ENCODE measurements around the gene IBA57. TPM values are rescaled to one million over a fixed set of nuclear protein-coding genes. Genes with fewer than 3 reads are reported as not detected.
A peak's percentile ranks its signal among the peaks of the same experiment; 100 is the strongest.
"Not testable (repeated sequence)": the region's sequence is repeated elsewhere in the genome, so short reads cannot be mapped to it uniquely, and the experiment has no call there.

Gene IBA57
- total and polyA plus RNA-seq, 5 experiments from 2014 or later: 3.3 to 12.3 (median 4.2) TPM

DNA sequence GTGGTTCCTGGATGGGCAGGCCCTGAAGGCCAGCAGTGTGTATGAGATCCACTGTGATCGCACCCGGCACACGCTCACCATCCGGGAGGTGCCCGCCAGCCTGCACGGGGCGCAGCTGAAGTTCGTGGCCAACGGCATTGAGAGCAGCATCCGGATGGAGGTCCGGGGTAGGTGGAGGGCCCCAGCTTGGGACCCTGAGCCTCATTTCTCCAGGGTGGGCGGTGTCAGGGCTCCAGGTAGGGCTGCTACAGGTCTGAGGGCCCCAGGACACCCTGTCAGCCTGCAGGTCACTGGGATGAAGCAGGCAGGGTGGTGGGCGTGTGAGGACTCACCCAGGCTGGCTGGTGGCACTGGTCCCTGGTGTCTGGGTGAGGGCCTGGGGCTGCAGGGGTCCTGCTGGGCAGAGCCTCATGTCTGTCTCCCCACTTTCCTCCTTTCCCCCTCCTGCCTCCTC lies 50.1 kb downstream of the IBA57 start:
- peak overlapping the region in 4 of 10 donors; percentile 20 to 92 (median 66) for H3K27ac Mint-ChIP-seq
- ATAC-seq (no peak), DNase-seq (peak in 1 of 10 donors; percentile 16)
- H3K9me3 Mint-ChIP-seq: no peaks in the 10 kb centered on the region
- no peaks in the 10 kb centered on the region for H3K27me3 Mint-ChIP-seq
- H3K4me1 Mint-ChIP-seq: peaks cover 3 to 18% (median 10%) of the 10 kb centered on the region in 4 donors
- H3K36me3 Mint-ChIP-seq: peaks cover 0 to 33% (median 7%) of the 10 kb centered on the region in 3 donors
- peak overlapping the region in 5 of 10 donors; percentile 8 to 63 (median 18) for H3K4me3 Mint-ChIP-seq
- POLR2A ChIA-PET: interaction anchor here (2.0 to 2.2 kb wide), 2 partner anchors 85 to 241 kb away, joined by 6 to 7 read pairs; a partner anchor contains a TSS

DNA sequence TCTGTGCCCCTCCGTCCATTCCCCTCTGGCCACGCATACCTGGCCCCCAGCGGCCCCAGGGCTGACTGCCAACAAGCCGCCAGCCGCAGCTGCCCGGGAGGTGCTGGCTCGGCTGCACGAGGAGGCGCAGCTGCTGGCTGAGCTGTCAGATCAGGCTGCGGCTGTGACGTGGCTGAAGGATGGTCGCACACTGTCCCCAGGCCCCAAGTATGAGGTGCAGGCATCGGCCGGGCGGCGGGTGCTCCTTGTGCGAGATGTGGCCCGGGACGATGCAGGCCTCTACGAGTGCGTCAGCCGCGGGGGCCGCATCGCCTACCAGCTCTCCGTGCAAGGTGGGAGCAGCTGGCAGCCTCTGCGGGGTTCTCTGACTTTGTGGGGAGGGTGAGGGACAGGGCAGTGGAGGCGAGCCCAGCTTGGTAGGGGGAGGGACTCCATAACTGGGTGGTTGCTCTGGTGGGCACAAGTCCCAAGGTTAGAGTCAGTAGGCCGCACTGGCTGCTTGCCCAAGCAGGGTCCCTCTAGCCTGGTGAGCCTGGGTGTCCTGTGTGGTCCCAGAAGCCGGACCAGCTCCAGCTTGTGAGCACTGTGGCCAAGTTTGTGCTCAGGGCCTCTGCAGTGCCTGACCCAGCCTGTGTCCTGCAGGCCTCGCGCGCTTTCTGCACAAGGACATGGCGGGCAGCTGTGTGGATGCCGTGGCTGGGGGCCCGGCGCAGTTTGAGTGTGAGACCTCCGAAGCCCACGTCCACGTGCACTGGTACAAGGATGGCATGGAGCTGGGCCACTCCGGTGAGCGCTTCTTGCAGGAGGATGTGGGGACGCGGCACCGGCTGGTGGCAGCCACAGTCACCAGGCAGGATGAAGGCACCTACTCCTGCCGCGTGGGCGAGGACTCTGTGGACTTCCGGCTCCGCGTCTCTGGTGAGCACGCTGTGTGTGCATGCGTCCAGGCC lies 51.0 kb downstream of the IBA57 start:
- DNase-seq (peak in 1 of 10 donors; percentile 13), ATAC-seq (no peak)
- Mint-ChIP-seq H3K4me3 (peak overlapping the region in 1 of 10 donors; percentile 15), H3K4me1 (peaks cover 3 to 10% (median 7%) of the 10 kb centered on the region in 4 donors), H3K27me3 (no peaks in the 10 kb centered on the region), H3K27ac (peak overlapping the region in 2 of 10 donors; percentile 39 to 75), H3K9me3 (no peaks in the 10 kb centered on the region), H3K36me3 (peaks cover 0 to 41% (median 10%) of the 10 kb centered on the region in 3 donors)
- POLR2A ChIA-PET: no interaction called here

DNA sequence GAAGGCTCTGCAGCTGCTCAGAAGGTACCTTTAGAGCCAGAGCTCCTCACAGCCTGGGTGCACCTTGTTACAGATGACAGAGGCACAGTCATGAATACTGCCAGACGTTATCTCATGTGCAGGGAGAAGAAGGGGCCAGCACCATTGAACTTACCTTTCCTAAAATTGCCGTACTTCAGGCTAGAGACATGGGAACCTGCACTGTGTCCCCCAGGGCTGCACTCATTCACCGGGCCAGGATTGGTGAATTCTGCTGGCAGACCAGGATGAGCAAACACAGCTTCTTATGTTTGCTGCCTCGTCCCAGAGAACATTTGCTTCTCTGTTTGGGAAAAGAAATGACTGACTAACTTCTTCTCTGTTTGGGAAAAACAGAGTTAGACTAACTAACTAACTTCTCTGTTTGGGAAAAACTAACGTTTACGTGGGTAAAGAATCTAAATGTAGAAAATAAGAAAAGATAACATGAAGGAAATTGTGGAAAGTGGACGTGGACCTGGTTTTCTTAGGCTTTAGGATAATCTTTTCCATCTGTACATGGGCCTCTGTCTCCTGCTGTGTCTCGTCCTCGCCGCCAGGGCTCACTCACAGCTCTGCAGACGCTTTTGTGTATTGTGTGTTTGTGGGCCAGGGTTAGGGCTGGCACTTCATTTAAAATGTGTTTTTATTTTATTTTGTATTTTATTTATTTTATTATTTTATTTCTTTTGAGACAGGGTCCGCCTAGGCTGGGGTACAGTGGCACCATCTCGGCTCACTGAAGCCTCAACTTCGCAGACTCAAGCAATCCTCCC lies 52.1 kb downstream of the IBA57 start:
- no peak for ATAC-seq

DNA sequence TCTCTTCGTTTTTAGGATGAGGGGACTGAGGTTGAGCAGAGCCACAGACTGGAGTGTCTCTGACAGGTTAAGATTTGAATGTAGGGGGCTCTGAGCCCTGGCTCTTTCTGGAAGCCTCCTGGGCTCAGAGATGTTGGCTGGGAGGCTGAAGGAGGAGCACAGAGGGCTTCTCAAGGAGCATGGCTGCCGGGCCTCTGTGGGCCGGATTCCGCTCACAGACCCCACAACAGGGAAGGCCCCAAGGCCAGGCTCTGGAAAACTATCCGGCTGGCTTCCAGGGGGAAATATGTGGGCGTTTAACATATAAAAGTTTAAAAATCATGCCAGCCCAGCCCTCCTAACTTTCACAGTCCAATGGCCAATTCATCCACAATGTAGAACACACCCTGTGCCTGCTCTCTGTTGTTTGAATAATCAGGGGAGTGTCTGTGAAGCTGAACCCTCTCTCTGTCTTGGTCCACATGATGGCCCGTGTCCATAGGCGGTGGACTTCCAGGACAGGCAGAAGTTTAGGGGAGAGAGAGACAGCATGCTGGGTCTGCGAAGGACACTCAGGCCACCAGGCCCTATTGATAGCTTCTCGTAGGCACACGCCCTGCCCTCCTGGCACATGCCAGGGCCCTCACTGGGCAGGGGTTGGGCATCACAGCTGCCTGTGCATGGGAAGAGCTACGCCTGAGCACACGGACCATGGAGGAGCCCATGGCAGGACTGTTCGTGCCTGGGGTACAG lies 53.1 kb downstream of the IBA57 start:
- peak overlapping the region in 1 of 10 donors; percentile 36 for H3K4me3 Mint-ChIP-seq
- POLR2A ChIA-PET: no interaction called here
- peaks cover 0 to 60% (median 22%) of the 10 kb centered on the region in 3 donors for H3K36me3 Mint-ChIP-seq
- DNase-seq: no peak
- H3K27me3 Mint-ChIP-seq: no peaks in the 10 kb centered on the region
- no peak for ATAC-seq
- H3K27ac Mint-ChIP-seq: peak overlapping the region in 1 of 10 donors; percentile 36
- peaks cover 0 to 8% (median 0%) of the 10 kb centered on the region in 9 donors for H3K9me3 Mint-ChIP-seq
- H3K4me1 Mint-ChIP-seq: peaks cover 1 to 10% (median 5%) of the 10 kb centered on the region in 4 donors

More for the DNA sequence above, 52.1 kb downstream of the IBA57 start:
- Mint-ChIP-seq H3K36me3 (peaks cover 0 to 51% (median 14%) of the 10 kb centered on the region in 3 donors), H3K9me3 (peaks cover 0 to 3% (median 0%) of the 10 kb centered on the region in 9 donors), H3K27ac (peak overlapping the region in 2 of 10 donors; percentile 10 to 21), H3K4me1 (peaks cover 3 to 10% (median 7%) of the 10 kb centered on the region in 4 donors), H3K4me3 (no peak overlapping the region), H3K27me3 (no peaks in the 10 kb centered on the region)
- POLR2A ChIA-PET: no interaction called here
- no peak for DNase-seq

DNA sequence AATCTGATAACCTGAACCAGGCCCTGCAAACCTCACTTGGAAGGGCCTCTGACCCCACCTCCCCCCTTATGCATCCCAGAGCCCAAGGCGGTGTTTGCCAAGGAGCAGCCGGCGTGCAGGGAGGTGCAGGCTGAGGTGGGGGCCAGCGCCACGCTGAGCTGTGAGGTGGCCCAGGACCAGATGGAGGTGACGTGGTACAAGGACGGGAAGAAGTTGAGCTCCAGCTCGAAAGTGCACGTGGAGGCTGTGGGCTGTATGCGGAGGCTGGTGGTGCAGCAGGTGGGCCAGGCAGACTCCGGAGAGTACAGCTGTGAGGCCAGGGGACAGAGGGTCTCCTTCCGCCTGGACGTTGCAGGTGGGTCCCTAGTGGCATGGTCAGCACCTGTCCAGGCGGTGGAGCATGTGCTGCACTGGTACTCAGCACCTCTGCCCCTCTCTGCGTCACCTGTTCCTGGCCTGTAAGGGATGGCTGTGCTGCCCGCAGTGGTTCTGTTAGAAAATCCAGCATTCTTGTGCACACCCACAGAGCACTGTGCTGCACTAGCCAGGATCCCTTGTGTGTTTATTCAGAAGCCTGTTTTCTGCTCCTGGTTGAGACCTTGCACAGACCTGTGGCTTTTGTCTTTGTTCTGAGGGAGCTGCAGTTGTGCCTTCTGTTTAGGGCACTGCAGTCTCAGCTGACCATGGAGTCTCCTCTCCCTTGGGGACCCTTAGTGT lies 53.8 kb downstream of the IBA57 start:
- DNase-seq (peak in 1 of 10 donors; percentile 14), ATAC-seq (no peak)
- peaks cover 0 to 67% (median 29%) of the 10 kb centered on the region in 3 donors for H3K36me3 Mint-ChIP-seq
- no peaks in the 10 kb centered on the region for H3K27me3 Mint-ChIP-seq
- peaks cover 0 to 11% (median 0%) of the 10 kb centered on the region in 9 donors for H3K9me3 Mint-ChIP-seq
- H3K4me3 Mint-ChIP-seq: no peak overlapping the region
- POLR2A ChIA-PET: no interaction called here
- H3K27ac Mint-ChIP-seq: no peak overlapping the region
- peaks cover 1 to 10% (median 5%) of the 10 kb centered on the region in 4 donors for H3K4me1 Mint-ChIP-seq

DNA sequence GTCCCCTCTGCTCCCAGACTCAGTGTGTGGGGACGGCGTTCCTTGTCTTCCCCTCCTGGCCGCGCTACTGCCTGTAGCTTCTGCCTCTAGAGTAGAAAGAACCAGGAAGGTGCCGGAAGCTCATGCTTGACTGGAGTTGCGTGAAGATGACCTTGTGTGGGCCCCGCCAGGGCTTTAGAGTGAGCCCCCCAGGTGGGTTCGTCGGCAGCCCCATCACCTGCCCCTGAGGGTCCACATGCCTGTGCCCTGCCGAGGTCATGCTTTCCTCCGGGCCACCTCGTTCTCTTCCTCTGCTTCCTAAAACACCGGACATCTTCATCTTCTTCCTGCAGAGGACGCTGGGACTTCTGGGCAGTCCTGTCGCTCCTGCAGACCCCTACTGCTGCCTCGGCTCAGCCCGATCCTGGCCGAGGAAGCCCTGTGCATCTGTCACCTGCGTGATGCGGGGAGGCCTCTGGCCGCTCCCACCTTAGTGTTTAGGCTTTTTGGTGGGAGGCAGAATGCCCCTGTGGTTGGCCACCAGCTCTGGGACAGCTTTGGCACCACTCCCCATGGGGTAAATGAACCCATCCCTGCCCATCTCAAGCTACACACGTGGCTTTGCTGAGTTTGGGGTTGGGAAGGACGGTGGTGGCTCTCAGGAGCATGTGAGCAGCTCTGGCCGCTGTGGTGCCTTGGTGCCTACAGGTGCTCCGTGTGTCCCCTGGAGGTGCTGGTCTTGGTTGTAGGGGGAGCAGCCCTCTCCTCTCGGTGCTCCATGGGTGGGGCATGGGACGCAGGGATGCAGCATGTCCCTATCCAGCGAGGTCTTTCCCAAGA lies 54.6 kb downstream of the IBA57 start:
- H3K27ac Mint-ChIP-seq: peak overlapping the region in 1 of 10 donors; percentile 71
- H3K4me3 Mint-ChIP-seq: no peak overlapping the region
- peaks cover 0 to 10% (median 5%) of the 10 kb centered on the region in 4 donors for H3K4me1 Mint-ChIP-seq
- no peaks in the 10 kb centered on the region for H3K27me3 Mint-ChIP-seq
- ATAC-seq: no peak
- H3K9me3 Mint-ChIP-seq: peaks cover 0 to 16% (median 0%) of the 10 kb centered on the region in 9 donors
- DNase-seq: no peak
- peaks cover 6 to 74% (median 37%) of the 10 kb centered on the region in 3 donors for H3K36me3 Mint-ChIP-seq
- POLR2A ChIA-PET: no interaction called here

DNA sequence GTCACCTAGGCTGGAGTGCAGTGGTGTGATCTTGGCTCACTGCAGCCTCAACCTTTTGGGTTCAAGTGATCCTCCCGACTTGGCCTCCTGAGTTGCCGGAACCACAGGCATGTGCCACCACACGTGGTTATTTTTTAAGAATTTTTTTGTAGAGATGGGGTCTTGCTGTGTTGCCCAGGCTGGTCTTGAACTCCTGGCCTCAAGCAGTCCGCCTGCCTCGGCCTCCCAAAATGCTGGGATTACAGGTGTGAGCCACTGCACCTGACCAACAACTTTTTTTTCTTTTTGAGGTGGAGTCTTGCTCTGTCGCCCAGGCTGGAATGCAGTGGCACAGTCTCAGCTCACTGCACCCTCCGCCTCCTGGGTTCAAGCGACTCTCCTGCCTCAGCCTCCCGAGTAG lies 55.5 kb downstream of the IBA57 start:
- Mint-ChIP-seq H3K36me3 (peaks cover 9 to 81% (median 45%) of the 10 kb centered on the region in 3 donors), H3K9me3 (peaks cover 0 to 16% (median 0%) of the 10 kb centered on the region in 9 donors)
- ATAC-seq, H3K27ac Mint-ChIP-seq, H3K4me1 Mint-ChIP-seq, POLR2A ChIA-PET, DNase-seq, H3K27me3 Mint-ChIP-seq, H3K4me3 Mint-ChIP-seq: not testable (repeated sequence)

DNA sequence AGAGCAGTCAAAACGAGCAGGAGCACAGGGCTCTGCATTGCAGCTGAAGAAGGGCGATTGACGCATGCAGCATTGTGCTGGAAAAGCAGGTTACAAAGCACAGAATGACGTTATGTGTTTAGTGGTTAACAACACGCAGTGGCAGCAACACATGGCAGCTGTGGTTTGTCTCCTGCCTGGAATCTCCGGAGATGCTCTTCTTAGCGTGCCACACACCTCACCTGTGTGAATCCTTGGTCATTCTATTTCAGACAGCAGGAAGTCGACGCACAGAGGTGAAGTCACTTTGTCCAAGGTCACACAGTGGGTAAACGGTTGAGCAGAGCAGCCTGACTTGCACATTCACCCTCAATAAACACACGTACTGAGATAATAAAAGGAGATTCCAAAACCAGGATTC lies 56.9 kb downstream of the IBA57 start:
- Mint-ChIP-seq H3K9me3 (peaks cover 0 to 16% (median 0%) of the 10 kb centered on the region in 9 donors), H3K27me3 (no peaks in the 10 kb centered on the region), H3K4me1 (peaks cover 0 to 2% (median 0%) of the 10 kb centered on the region in 4 donors), H3K27ac (peak overlapping the region in 2 of 10 donors; percentile 37 to 52), H3K4me3 (no peak overlapping the region), H3K36me3 (peaks cover 9 to 83% (median 49%) of the 10 kb centered on the region in 3 donors)
- DNase-seq (no peak), ATAC-seq (no peak)
- POLR2A ChIA-PET: no interaction called here

DNA sequence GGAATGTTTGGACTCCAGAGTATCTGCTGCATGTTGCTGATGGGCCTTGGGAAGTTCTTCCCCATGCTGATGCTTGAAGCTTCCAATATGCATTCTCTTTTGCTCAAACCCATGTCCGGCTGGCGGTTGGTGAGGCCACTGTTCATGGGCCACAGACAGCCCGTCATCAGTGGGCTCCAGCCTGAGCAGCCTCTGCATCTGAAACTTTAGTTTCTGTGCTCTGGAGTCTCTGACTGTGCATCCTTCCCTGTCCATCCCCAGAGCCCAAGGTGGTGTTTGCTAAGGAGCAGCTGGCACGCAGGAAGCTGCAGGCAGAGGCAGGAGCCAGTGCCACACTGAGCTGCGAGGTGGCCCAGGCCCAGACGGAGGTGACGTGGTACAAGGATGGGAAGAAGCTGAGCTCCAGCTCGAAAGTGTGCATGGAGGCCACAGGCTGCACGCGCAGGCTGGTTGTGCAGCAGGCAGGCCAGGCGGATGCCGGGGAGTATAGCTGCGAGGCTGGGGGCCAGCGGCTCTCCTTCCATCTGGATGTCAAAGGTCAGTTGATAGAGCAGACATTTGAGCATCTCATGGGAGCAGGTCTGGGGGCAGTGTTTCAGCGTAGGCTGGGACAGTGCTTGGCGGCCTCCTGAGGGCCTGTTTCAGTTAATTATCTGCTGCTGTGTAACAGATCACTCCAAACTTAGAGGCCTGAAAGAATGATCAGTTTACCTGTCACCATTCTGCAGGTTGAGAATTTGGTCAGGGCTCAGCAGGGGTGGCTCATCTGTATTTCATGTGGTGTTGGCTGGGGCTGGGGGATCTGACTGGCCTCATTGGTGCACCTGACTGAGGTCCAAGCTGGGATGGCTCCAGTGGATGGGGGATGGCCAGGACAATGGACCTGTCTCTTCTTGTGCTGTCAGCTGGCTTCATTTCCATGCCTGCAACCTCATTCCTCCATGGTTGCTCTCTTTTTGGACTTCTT lies 58.9 kb downstream of the IBA57 start:
- peaks cover 9 to 80% (median 56%) of the 10 kb centered on the region in 3 donors for H3K36me3 Mint-ChIP-seq
- H3K4me3 Mint-ChIP-seq: no peak overlapping the region
- POLR2A ChIA-PET: no interaction called here
- H3K9me3 Mint-ChIP-seq: peaks cover 0 to 16% (median 0%) of the 10 kb centered on the region in 9 donors
- peak overlapping the region in 1 of 10 donors; percentile 21 for H3K27ac Mint-ChIP-seq
- ATAC-seq (no peak), DNase-seq (peak in 1 of 10 donors; percentile 14)
- no peaks in the 10 kb centered on the region for H3K27me3 Mint-ChIP-seq
- peaks cover 0 to 4% (median 0%) of the 10 kb centered on the region in 4 donors for H3K4me1 Mint-ChIP-seq

DNA sequence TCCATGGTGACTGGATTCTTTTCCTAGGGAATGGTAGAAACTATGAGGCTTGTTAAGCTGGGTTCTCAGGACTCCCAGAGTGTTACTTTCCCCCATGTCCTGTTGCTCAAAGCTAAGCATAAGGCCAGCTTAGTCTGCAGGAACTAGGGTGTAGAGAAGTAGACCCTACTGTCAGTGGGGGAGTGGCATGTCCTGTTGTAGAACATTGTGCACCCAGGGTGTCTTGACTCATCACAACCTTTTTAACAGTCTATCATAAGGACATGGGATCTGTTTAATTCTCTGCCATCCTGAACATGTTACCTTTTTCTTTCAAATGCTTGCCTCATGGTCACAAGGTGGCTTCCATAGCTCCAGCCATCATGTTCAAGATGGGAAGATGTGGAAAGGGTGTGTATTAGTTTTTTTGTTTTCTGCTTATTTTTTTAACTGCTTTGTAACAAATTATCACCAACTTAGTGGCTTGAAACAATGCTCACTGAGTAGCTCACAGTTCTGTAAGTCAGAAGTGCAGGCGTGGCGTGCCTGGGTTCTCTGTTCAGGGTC lies 59.6 kb downstream of the IBA57 start:
- no peaks in the 10 kb centered on the region for H3K27me3 Mint-ChIP-seq

More for the DNA sequence above, 59.6 kb downstream of the IBA57 start:
- POLR2A ChIA-PET: no interaction called here
- H3K4me3 Mint-ChIP-seq: no peak overlapping the region
- H3K36me3 Mint-ChIP-seq: peaks cover 15 to 78% (median 55%) of the 10 kb centered on the region in 3 donors
- H3K4me1 Mint-ChIP-seq: peaks cover 0 to 4% (median 0%) of the 10 kb centered on the region in 4 donors
- ATAC-seq: no peak
- peaks cover 0 to 16% (median 0%) of the 10 kb centered on the region in 9 donors for H3K9me3 Mint-ChIP-seq
- DNase-seq: no peak
- peak overlapping the region in 1 of 10 donors; percentile 21 for H3K27ac Mint-ChIP-seq

Measured in naive thymus-derived CD8-positive, alpha-beta T cell (primary cell).